IPS-20b (cell line): ENCODE data around the gene ARSK.
"Not testable (repeated sequence)": the region's sequence is repeated elsewhere in the genome, so short reads cannot be mapped to it uniquely, and the experiment has no call there.

ENCODE experiments used
- H3K27ac ChIP-seq: one replicate; pipeline ENCODE4 v1.5.1; 2013; ENCODE audit warnings: low read length
- H3K27me3 ChIP-seq: 2 replicates; pipeline ENCODE4 v1.6.1; 2013; ENCODE audit warnings: mild to moderate bottlenecking, low read length, inconsistent platforms; ENCODE audit not compliant: insufficient read depth
- H3K36me3 ChIP-seq: 2 replicates; pipeline ENCODE4 v1.6.1; 2013; ENCODE audit warnings: low read depth, mild to moderate bottlenecking, inconsistent platforms, low read length, moderate library complexity; ENCODE audit not compliant: insufficient read depth
- H3K4me1 ChIP-seq: 2 replicates; pipeline ENCODE4 v1.6.1; 2013; ENCODE audit warnings: mild to moderate bottlenecking, control low read depth, inconsistent platforms, low read length, moderate library complexity; ENCODE audit not compliant: insufficient read depth
- H3K4me3 ChIP-seq: 2 replicates; pipeline ENCODE4 v1.5.1; 2013; ENCODE audit warnings: mild to moderate bottlenecking, low read length, inconsistent platforms
- H3K9ac ChIP-seq: 2 replicates; pipeline ENCODE4 v1.6.1; 2013; ENCODE audit warnings: low read depth, mild to moderate bottlenecking, inconsistent platforms, low read length, moderate library complexity
- H3K9me3 ChIP-seq: 2 replicates; pipeline ENCODE4 v1.6.1; 2013; ENCODE audit warnings: mild to moderate bottlenecking, low read depth, low read length, inconsistent platforms; ENCODE audit not compliant: insufficient read depth

ARSK gene

DNA sequence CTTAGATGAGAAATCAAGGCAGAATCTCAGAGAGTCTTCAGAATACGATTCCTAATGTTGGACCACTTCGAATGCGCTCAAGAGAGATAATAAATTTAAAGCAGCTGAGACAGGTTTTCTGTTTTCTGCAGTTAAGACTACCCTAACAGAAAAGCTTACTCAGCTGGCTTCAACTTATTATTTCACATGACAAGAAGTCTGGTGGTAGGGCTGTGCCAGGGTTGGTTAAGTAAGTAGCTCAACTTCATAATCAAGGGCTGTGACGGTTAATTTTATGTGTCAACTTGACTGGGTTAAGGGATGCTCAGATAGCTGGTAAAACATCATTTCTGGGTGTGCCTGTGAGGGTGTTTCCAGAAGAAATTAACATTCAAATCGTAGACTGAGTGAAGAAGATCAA, 68.8 kb downstream of the ARSK start:
- peaks cover 55% of the 10 kb centered on the region for H3K27me3 ChIP-seq
- H3K36me3 ChIP-seq, result no peaks in the 10 kb centered on the region
- peaks cover 4% of the 10 kb centered on the region; the same call in 1 of the 2 replicates for H3K4me1 ChIP-seq
- H3K9ac ChIP-seq, result no peak overlapping the region
- peaks cover 6% of the 10 kb centered on the region for H3K9me3 ChIP-seq
- H3K4me3 ChIP-seq, result no peak overlapping the region
- no peak overlapping the region for H3K27ac ChIP-seq

DNA sequence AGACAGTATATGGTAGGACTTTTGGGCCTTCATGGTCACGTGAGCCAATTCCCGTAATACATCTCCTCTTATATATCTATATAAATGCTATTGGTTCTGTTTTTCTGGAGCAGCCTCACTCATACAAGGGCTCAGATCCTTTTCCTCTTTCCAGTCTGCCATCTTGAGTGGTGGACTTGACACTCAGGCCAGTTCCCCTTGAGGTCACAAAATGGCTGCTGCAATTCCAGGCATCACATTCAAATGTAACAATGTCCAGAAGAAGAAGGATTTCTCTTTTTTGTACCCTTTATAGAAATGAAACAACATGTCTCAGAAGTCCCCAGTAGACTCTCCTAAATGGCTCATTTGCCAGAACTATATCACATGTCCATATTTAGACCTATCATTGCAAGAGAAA, 69.5 kb downstream of the ARSK start:
- Histone ChIP-seq H3K27ac (no peak overlapping the region), H3K4me3 (no peak overlapping the region), H3K4me1 (peaks cover under 1% of the 10 kb centered on the region; the same call in 1 of the 2 replicates), H3K27me3 (peaks cover 48% of the 10 kb centered on the region), H3K36me3 (no peaks in the 10 kb centered on the region), H3K9ac (no peak overlapping the region), H3K9me3 (peaks cover 13% of the 10 kb centered on the region)

DNA sequence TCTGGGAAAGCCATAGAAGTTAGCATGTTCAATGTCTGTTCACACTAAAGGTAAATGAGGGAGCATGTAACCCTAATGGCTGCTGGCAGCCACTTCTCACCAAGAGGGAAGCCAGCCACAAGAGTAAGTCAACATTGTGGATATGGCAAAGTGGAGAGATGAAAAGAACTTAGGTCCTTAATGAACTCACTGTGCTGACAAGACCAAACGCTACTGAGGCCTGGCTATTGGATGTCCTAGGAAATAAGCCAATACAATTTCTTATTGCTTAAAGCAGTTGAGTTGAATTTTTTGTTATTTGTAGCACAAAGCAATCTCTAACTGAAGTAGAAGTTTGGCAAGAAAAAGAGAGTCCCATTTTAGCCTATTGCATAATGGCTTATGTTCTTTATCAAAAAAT, 71.8 kb downstream of the ARSK start:
- no peak overlapping the region for H3K4me3 ChIP-seq
- H3K27me3 ChIP-seq, result peaks cover 25% of the 10 kb centered on the region
- H3K27ac ChIP-seq, result no peak overlapping the region
- H3K4me1 ChIP-seq, result no peaks in the 10 kb centered on the region; the same call in 1 of the 2 replicates
- H3K36me3 ChIP-seq, result no peaks in the 10 kb centered on the region
- H3K9me3 ChIP-seq, result peaks cover 15% of the 10 kb centered on the region
- H3K9ac ChIP-seq, result no peak overlapping the region

DNA sequence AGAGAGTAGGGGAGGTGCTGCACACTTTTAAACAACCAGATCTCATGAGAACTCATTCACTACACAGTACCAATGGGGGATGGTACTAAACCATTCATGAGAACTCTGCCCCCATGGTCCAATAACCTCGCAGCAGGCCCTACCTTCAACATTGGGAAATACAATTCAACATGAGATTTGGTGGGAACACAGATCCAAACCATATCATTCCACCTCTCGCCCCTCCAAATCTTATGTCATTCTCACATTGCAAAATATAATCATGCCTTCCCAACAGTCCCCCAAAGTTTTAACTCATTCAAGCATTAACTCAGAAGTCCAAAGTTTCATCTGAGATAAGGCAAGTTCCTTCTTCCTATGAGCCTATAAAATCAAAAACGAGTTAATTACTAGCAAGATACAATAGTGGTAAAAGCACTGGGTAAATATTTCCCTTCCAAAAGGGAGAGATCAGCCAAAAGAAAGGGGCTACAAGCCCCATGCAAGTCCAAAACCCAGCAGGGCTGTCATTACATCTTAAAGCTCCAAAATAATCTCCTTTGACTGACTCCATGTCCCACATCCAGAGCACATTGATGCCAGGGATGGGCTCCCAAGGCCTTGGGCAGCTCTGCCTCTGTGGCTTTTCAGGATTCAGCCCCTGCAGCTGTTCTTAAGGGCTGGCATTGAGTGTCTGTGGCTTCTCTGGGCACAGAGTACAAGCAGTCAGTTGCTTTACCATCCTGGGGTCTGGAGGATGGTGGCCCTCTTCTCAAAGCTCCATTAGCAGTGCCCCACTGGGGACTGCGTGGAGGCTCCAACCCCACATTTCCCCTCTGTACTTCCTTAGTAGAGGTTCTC, 73.3 kb downstream of the ARSK start:
- peaks cover 10% of the 10 kb centered on the region for H3K27me3 ChIP-seq

DNA sequence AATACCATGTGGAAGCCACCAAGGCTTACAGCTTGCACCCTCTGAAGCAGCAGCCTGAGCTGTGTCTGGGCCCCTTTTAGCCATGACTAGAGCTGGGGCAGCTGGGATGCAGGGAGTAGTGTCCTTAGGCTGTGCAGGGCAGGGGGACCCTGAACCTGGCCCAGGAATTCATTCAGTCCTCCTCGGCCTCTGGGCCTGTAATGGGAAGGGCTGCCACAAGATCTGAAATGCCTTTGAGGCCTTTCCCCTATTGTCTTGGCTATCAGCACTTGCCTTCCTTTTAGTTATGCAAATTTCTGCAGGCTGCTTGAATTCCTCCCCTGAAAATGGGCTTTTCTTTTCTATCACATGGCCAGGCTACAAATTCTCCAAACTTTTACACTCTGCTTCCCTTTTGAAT, 74.0 kb downstream of the ARSK start:
- peaks cover 3% of the 10 kb centered on the region for H3K27me3 ChIP-seq
- no peak overlapping the region for H3K9ac ChIP-seq
- no peak overlapping the region for H3K27ac ChIP-seq
- no peaks in the 10 kb centered on the region for H3K36me3 ChIP-seq
- no peak overlapping the region for H3K4me3 ChIP-seq
- H3K4me1 ChIP-seq, result no peaks in the 10 kb centered on the region
- H3K9me3 ChIP-seq, result peaks cover 15% of the 10 kb centered on the region

More for the DNA sequence above, 73.3 kb downstream of the ARSK start:
- Histone ChIP-seq H3K9ac (no peak overlapping the region), H3K9me3 (peaks cover 15% of the 10 kb centered on the region), H3K27ac (no peak overlapping the region), H3K4me1 (no peaks in the 10 kb centered on the region), H3K4me3 (no peak overlapping the region), H3K36me3 (no peaks in the 10 kb centered on the region)

DNA sequence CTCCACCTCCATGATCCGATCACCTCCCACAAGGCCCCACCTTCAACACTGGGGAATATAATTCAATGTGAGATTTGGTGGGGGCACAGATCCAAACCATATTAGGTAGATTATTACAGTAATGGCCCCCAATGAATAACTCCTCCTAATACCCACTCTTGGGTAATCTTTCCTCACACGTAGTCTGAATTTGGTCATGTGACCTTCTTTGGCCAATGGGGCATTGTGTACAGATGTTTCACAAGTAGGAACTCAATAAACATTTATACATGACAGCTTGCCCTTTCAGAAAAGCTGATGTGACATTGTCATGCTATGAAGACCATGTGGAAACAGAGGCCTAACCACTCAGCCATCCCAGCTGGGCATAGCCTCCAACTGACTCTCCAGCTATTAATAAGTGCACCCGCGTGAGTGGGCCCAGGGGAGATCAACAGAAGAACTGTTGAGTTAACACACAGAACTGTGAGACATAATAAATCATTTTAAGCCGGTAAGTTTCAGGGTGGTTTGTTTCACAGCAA, 75.6 kb downstream of the ARSK start:
- H3K4me3 ChIP-seq, result no peak overlapping the region
- H3K27me3 ChIP-seq, result no peaks in the 10 kb centered on the region

DNA sequence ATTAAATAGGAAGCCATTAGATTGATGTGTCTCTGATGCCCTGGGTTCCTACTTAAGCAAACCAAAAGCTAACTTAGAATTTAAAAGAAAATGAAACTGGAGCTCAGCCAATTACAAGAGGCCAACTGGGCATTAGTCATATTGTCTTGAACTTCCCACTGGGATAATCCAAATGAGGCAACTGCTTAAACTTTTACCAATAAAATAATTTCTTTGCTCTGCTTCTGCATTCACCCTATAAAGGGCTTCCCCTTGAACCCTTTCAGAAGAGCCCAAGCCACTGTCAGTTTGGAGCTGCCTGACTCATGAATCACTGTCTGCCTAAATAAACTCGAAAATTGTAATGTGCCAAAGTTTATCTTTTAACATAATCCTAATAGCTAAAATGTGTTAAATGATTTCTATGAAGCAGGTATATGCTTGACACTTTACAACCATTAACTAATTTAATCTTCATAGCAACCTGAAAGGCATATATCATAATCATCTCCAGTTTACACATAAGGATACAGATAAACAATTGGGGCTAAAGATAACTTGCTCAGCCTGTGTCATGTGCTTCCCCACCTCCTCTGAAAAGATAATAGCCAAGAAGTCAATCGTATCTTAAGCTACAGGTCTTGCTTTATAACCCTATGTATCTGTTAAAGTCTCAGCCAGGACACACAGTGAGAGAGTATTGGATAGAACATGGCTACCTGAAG, 76.5 kb downstream of the ARSK start:
- Histone ChIP-seq H3K9me3 (peaks cover 15% of the 10 kb centered on the region), H3K27ac (no peak overlapping the region), H3K4me1 (no peaks in the 10 kb centered on the region), H3K36me3 (no peaks in the 10 kb centered on the region), H3K27me3 (no peaks in the 10 kb centered on the region), H3K9ac (no peak overlapping the region), H3K4me3 (no peak overlapping the region)

More for the DNA sequence above, 75.6 kb downstream of the ARSK start:
- Histone ChIP-seq H3K4me1 (no peaks in the 10 kb centered on the region), H3K9ac (no peak overlapping the region), H3K36me3 (no peaks in the 10 kb centered on the region), H3K27ac (no peak overlapping the region), H3K9me3 (peaks cover 15% of the 10 kb centered on the region)

DNA sequence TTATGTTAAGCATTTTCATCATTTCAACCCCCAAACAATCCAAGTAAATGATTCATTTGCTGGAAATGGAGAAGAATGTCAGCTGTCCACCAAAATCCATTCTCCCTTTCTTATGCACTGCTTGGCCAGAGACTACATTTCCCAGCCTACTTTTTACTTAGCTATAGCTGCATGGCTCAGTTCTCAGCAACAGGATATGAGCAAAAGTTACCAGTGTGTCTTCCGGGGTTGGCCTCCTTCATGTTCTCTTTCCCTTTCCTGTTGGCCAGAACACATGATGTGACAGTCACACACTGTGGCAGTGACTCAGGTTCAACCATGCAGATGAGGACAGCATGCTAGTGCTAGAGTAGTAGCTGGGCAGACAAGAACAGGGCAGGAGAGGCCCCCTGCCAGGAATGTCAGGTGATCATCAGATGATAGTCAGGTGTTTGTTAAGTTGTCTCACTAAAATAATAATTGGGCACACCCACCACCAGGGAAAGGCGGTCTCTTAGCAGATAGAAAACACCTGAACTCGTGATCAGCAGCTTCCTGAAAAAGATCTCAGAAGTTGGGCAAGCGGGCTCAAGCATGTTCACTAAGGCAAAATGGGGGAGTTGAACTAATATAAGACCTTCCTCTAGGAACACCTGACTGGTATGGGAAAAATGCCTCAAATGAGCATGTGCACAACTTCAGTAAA, 77.2 kb downstream of the ARSK start:
- Histone ChIP-seq H3K4me1 (no peaks in the 10 kb centered on the region), H3K9me3 (peaks cover 15% of the 10 kb centered on the region), H3K9ac (no peak overlapping the region), H3K27ac (no peak overlapping the region), H3K4me3 (no peak overlapping the region), H3K27me3 (no peaks in the 10 kb centered on the region), H3K36me3 (no peaks in the 10 kb centered on the region)

DNA sequence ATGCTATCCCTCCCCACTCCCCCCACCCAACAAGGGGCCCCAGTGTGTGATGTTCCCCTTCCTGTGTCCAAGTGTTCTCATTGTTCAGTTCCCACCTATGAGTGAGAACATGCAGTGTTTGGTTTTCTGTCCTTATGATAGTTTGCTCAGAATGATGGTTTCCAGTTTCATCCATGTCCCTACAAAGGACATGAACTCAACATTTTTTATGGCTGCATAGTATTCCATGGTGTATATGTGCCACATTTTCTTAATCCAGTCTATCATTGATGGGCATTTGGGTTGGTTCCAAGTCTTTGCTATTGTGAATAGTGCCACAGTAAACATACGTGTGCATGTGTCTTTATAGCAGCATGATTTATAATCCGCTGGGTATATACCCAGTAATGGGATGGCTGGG, 78.0 kb downstream of the ARSK start:
- not testable (repeated sequence) for H3K27me3 ChIP-seq, H3K4me3 ChIP-seq, H3K36me3 ChIP-seq, H3K27ac ChIP-seq, H3K4me1 ChIP-seq, H3K9ac ChIP-seq
- H3K9me3 ChIP-seq, result peaks cover 15% of the 10 kb centered on the region

DNA sequence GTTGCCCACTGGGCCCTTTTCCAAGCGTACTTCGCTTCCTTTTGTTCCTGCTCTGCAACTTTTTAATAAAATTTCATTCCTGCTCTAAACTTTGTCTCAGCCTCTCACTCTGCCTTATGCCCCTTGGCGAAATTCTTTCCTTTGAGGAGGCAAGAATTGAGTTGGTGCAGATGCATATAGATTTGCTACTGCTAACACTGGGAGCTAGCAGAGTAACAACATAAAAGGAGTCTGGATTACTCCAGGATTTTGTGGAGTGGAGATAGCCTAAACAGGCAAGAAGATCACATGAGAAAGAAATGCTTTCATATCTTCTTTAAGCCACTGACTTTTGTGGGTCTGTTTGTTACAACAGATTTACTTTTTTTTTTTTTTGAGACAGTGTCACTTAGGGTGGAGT, 78.8 kb downstream of the ARSK start:
- Histone ChIP-seq H3K9me3 (peaks cover 10% of the 10 kb centered on the region), H3K4me1 (no peaks in the 10 kb centered on the region), H3K9ac (no peak overlapping the region), H3K27me3 (no peaks in the 10 kb centered on the region), H3K4me3 (no peak overlapping the region), H3K36me3 (no peaks in the 10 kb centered on the region), H3K27ac (no peak overlapping the region)

DNA sequence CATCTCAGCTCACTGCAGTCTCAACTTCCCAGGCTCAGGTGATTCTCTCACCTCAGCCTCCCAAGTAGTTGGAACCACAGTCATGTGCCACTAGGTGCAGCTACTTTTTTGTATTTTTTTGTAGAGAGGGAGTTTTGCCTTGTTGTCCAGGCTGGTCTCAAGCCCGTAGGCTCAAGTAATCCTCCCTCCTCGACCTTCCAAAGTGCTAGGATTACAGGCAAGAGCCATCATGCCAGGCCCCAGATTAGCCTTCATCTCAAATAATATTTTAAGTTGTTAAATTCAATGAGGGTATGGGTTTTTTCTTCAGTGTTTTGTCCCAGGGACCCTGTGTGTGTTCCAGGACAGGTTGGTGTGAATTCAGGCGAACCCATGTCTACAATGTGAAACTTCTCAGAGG, 79.2 kb downstream of the ARSK start:
- Histone ChIP-seq H3K4me1 (no peaks in the 10 kb centered on the region), H3K9me3 (peaks cover 5% of the 10 kb centered on the region)

More for the DNA sequence above, 79.2 kb downstream of the ARSK start:
- no peak overlapping the region for H3K4me3 ChIP-seq
- H3K9ac ChIP-seq, result no peak overlapping the region
- no peak overlapping the region for H3K27ac ChIP-seq
- H3K27me3 ChIP-seq, result no peaks in the 10 kb centered on the region
- no peaks in the 10 kb centered on the region for H3K36me3 ChIP-seq
